GM18499 (cell line): ENCODE measurements around the gene RFC5.
A peak's percentile ranks its signal among the peaks of the same experiment; 100 is the strongest.
"Not testable (repeated sequence)": the region's sequence is repeated elsewhere in the genome, so short reads cannot be mapped to it uniquely, and the experiment has no call there.

Source experiments
- ATAC-seq: cut with Tn5 transposase; IDR thresholded peaks from one replicate; pipeline ENCODE4 v1.9.1; 2021; ENCODE audit warnings: moderate number of reproducible peaks; ENCODE audit not compliant: insufficient read depth, unreplicated experiment

The RFC5 gene

GRCh38 chr12:118013283-118013682, 3.2 kb upstream of the RFC5 start:
- no peak for ATAC-seq

GRCh38 chr12:118015306-118015705, 1.2 kb upstream of the RFC5 start:
- ATAC-seq: no peak

GRCh38 chr12:118015944-118016343, 559 bp upstream of the RFC5 start:
- no peak for ATAC-seq

DNA sequence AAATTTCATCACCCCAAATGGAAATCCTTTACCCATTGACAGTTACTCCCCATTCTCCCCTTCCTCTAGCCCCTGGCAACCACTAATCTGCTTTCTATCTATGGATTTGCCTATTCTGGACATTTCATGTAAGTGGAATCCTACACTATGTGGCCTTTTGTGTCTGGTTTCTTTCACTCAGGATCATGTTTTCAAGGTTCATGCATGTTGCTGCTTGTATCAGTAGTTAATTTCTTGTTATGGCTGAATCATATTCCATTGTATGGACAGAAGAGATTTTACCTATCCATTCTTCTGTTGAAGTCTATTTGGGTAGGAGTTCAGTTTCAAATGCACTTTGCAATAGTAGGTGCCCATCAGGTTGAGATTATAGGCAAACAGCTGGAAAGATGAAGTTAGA, 1.4 kb downstream of the RFC5 start:
- ATAC-seq: no peak

DNA sequence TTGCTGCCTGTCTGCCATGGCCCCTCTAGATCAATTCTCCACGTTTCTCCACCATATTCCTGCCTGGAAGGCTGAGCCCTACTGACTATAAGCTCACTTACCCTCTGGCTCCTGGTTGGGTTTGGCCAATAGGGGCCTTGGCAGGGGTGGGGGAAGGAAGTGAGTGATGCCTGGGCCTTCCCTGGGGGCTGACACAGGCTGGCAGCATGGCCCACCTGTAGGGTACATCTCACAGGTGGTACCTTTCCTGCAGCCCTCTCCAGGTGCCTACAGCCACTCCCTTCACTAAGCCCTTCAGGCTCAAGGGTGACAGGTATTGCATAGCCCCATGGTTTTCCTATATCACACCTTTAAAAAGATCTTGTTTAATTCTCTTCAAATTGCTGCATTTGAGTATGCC, 3.5 kb downstream of the RFC5 start:
- no peak for ATAC-seq

DNA sequence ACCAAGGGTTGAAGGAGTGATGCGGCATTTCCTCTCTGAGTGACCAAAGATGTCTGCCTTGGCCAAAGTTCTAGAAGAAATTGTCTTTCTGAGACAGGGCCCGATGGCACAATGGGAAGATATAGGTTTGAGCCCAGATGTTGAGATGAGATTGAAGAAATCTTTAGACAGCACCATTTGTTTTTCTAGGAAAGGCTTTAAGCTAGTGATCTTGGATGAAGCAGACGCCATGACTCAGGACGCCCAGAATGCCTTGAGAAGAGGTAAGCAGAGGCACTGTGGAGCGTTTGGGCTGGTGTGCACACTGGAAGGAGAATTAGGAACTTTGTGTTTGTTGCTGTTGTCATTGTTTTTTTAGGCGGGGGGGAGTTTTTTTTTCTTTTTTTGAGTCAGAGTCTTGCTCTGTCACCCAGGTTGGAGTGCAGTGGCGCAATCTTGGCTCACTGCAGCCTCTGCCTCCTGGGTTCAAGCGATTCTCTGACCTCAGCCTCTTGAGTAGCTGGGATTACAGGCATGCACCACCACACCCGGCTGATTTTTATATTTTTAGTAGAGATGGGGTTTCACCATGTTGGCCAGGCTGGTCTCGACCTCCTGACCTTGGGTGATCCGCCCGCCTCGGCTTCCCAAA, 5.7 kb downstream of the RFC5 start:
- not testable (repeated sequence) for ATAC-seq

GRCh38 chr12:118022728-118023109, 6.2 kb downstream of the RFC5 start:
- no peak for ATAC-seq

GRCh38 chr12:118023301-118023860, 6.9 kb downstream of the RFC5 start:
- no peak for ATAC-seq

- ATAC-seq: no peak
Observed at GRCh38 chr12:118025168-118025567, 8.7 kb downstream of the RFC5 start.

DNA sequence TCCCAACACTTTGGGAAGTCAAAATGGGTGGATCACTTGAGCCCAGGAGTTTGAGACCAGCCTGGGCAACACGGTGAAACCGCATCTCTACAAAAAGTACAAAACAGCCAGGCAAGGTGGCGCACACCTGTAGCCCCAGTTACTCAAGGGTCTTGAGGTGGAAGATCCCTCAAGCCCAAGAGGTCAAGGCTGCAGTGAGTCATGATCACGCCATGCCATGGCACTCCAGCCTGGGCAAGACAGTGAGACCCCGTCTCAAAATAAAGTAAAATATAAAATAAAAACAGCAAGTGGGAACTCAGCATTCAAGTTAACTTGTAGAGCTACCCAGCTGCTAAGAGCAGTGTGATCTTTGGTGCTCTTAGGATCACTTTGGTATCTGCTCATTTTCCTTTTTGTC, 12.7 kb downstream of the RFC5 start:
- no peak for ATAC-seq

DNA sequence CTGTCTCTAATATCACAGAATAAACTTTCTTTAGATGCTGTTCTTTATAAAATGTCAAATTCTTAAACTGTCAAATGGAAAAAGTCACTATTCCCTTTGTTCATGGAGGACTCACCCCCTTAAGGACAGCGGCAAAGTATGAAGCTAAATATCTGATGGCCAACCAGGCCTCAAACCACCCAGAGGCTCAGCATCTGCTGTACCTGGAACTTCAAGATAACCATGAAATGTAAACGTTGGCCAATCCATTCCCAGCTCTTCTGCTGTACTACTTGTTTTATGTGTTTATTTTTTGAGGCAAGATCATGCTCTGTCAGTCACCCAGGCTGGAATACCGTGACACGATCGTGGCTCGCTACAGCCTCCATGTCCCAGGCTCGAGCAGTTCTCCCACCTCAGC, 15.7 kb downstream of the RFC5 start:
- no peak for ATAC-seq

DNA sequence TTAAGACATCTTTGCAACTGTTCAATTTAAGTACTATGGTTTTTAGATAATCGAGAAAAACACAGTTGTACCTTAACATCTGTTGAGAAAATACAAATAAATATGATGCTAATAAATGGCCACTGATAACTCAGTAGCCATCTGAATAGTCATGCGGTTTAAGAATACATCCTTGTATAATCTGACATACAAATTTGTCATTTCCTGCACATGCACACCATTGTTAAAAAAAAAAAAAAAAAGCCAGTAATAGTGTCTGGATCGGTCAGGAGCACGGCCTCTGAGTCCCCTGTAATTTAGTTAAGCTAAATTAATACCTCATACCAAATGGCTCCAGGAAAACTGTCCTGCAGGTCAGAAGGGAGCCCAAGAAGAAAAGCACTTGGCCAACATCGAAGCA, 16.8 kb downstream of the RFC5 start:
- no peak for ATAC-seq

DNA sequence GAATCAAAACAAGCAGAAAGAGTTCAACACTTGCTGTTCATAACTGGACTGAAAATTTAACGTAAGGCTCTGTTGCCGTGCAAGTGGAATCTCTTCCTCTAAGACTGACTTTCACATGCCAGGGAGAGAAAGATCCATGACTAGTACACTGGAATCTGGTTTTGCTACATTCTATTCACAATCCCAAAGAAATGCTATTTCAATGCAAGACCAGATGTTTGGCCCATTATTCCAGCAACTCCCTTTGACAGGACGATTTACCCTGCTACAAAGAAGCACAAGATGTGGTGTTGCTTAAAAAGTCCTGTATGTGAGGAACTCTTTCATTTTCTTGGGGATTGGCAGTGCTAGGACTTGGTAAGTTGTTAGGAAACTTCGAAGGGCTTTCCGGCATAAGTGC, 17.4 kb downstream of the RFC5 start:
- no peak for ATAC-seq

DNA sequence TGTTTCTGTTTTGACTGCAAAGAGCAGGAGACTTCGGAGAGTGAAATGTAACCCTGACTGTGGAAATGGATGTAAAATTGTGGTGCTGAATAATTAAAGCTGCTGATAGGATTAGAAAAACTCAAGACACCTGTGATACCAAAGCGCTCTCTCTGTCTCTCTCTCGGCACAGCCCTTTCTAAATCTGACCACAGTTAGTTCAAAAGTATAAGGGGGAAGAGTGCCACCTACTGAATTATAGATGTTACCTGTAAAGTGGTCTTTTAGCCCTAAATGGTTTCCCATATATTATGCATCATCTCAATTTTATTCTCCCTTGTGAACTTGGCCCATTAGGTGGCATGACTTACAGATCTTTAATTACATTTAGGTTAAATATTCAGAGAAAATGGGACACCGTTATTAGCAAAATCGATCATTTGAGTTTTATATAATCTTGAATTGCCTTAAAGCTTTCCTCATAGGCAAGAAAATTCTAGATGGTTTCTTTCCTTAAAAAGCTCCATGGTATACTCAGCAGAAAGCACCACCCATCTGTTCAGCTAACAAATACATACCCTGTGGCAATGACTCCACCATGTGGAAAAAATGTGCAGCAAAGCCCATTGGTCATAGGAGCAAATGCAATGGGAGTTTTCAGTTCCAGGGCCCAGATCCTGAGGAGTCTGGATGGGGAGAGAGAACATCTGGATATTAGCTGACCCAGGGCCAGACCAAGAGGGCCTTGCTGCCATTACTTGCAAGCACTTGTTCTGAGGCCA, 18.1 kb downstream of the RFC5 start:
- no peak for ATAC-seq

DNA sequence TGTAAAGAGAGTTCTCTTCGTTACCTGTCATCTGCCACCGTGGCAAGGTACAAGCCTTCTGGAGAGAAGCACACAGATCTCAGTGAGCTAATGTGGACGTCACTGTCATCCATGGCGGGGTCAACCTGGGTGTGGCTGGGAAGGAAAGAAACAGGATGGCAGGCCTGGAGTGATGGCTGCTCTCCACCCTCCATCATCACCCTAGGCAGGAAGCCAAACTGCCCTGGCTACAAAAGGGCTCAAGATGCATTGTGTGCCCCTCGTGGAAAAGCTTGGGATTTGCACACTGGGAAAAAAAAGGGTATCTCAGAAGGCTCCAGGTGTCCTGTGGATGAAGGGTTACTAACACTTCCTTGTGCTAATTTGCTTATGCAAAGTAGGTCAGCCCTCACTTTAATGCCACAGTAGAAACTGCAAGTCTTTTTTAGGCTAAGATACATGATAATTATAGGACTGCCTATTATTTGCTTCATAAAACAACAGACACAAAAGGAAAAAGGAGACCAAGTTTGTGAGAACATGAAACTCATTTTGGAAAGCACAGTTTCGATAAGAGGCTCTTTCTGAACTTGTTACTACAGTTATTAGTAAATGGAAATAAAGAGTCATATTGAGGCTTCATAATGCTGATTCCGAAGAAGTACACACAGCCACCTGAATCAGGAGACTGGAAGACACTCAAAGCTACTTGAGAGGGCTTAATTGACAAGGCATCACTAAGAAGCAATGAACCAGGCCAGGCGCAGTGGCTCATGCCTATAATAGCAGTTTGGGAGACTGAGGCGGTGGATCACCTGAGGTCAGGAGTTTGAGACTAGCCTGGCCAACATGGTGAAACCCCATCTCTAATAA, 18.9 kb downstream of the RFC5 start:
- ATAC-seq: peak; percentile 71

- no peak for ATAC-seq
Observed at GRCh38 chr12:118036672-118037411, 20.3 kb downstream of the RFC5 start.

DNA sequence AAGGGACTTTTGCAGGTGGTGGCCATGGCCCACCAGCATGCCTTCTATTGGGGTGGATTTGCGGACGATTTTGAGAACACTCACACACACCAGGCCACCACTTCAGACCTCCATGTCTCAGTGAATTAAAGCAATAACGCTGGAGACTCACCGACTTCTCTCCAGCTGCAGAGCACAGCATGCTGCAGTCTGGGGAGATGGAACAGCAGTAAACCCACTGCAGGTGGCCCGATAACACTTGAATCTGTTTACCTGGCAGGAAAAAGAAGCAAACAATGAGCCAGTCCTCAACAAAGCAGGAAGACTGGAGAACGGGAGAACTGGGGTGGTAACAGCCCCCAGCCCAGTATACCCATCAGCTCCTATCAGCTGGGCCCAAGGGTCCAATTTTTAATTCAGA, 21.6 kb downstream of the RFC5 start:
- no peak for ATAC-seq

DNA sequence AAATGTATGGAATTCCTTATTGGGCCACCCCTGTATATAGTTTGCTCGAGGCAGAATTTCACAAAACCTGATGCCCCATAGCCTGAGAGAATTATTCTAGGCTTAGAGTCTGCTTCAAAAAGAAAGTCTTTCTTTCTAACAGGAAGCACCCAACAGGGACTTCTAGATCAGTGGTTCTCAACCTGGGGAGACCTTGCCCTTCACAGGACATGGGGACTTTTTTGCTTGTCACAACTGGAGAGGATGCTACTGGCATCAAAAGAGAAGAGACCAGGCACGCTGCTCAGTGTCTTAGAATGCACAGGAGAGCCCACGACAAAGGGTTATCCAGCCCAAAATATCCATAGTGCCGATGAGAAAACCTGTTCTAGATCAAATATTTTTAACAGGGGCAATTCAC, 25.6 kb downstream of the RFC5 start:
- ATAC-seq: no peak

DNA sequence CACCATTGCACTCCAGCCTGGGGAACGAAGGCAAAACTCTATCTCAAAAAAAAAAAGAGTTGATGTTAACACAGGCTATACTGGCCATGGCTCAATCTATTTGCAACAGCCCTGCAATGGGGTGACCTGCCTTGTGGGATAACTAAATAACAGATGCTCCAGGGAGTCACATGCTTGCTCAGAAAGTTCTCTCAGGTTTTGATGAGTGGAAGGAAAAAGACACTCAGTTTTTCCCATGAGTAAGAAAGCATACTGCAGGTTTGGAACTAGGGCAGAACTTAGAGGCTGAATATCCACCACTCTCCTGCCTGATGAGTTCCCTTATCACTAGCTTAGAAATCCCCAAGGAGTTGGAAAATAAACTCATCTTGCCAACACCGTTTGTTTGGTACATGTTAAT, 27.6 kb downstream of the RFC5 start:
- no peak for ATAC-seq

DNA sequence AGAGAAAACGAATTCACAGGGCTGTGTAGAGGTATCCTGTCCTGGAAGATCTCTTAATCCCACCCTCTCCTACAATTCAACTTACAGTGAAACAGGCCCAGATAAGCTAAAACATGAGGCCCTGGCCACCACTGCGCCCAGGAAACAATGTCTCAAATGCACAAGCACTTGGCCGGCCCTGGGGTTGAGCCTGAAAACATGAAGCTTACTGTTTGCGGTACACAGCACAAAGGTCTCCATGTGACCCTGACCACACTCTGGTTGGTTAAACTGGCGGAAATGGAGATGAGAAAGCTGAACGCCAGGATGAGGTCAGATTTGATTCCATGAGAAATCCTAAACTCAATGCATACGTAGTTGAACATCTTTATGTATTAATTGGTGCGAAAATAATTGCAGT, 28.1 kb downstream of the RFC5 start:
- no peak for ATAC-seq
